Upper lobe of left lung (tissue), 4 donors: ENCODE measurements around the gene AP5M1.

Experiments used
- POLR2AphosphoS5 ChIP-seq, 2 donors: sonication (generic); formaldehyde crosslinking; IDR thresholded peaks; one replicate each; pipeline ENCODE4 v1.5.1; 2017; ENCODE audit warnings: antibody characterized with exemption in 2 of 2
- TF ChIP-seq, protein P1 (sequence below), 6 experiments: fragments of 450-650 bp in 4 of 6; fragments of 200-600 bp in 2 of 6; sonication (generic) in 2 of 6; IDR thresholded peaks; one replicate each; pipeline ENCODE4 v1.5.1; 2016 to 2019; ENCODE audit warnings: antibody characterized with exemption in 6 of 6

DNA sequence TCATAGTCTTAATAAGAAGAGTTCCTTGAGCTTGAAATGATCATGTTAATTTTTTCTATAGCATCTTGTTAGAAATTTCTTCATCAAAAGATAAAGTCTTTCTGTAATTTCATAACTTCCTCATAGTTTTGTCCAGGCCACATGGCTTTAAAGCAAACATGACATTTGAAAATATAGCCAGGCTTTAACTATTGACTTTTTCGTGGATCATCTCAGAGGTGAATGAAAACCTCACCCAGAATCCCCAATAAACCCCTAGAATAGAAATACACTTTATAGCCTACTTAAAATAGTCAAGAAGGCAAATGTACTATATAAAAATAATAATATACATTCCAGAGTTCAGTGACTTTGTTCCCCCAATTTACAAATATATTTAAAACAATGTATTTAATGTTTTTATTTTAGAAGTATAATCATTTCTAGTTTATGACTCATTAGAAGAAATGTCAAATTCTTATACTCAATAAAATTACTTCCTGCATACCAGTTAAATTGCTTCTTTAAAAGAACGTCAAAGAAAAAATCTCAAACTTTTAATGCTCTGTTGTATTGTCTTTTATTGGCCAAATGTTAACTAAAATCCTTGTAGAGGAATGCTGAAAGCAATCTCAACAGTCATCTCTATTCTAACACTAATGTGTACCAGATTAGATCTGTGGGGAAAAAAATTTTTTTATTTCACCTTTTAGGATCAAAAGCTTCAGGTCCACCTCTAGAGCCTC lies 21.7 kb upstream of the AP5M1 start:
- no peak for TF ChIP-seq POLR2AphosphoS5 (IDR thresholded peaks at IDR 0.05)
- TF ChIP-seq, protein P1, sequence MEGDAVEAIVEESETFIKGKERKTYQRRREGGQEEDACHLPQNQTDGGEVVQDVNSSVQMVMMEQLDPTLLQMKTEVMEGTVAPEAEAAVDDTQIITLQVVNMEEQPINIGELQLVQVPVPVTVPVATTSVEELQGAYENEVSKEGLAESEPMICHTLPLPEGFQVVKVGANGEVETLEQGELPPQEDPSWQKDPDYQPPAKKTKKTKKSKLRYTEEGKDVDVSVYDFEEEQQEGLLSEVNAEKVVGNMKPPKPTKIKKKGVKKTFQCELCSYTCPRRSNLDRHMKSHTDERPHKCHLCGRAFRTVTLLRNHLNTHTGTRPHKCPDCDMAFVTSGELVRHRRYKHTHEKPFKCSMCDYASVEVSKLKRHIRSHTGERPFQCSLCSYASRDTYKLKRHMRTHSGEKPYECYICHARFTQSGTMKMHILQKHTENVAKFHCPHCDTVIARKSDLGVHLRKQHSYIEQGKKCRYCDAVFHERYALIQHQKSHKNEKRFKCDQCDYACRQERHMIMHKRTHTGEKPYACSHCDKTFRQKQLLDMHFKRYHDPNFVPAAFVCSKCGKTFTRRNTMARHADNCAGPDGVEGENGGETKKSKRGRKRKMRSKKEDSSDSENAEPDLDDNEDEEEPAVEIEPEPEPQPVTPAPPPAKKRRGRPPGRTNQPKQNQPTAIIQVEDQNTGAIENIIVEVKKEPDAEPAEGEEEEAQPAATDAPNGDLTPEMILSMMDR (IDR thresholded peaks at IDR 0.05) = no peak
